ENCODE measurements around the gene C10orf53. TPM values are rescaled to one million over a fixed set of nuclear protein-coding genes. Genes with fewer than 3 reads are reported as not detected.

Gene C10orf53
- polyA plus RNA-seq, 3 donors, result not detected

GRCh38 chr10:49741108-49741995, 61.9 kb downstream of the C10orf53 start:
- Histone ChIP-seq H2AFZ (ENCODE audit: insufficient read depth, low read depth, low read length, poor library complexity, severe bottlenecking) (no peak overlapping the region), H3K9me3 (replicated peaks in 1 of 2; ENCODE audit: control insufficient read depth in 1 of 2, insufficient read depth in 1 of 2, low read length in 2 of 2) (no peaks in the 10 kb centered on the region), H3K9ac (ENCODE audit: insufficient read depth, low read length, poor library complexity, severe bottlenecking) (no peak overlapping the region), H3K4me2 (replicated peaks; ENCODE audit: extremely low read depth, low read length, poor library complexity, severe bottlenecking) (no peak overlapping the region), H3K27me3 (ENCODE audit: control insufficient read depth in 2 of 2, insufficient read depth in 2 of 2, low read length in 2 of 2) (no peaks in the 10 kb centered on the region), H3K27ac (ENCODE audit: low read depth in 1 of 2, low read length in 2 of 2) (no peak overlapping the region), H3K4me3 (replicated peaks in 1 of 3; ENCODE audit: low read depth in 2 of 3, low read length in 3 of 3) (no peak overlapping the region), H3K36me3 (replicated peaks in 1 of 2; ENCODE audit: control insufficient read depth in 1 of 2, insufficient read depth in 2 of 2, low read length in 2 of 2) (no peaks in the 10 kb centered on the region), H3K4me1 (ENCODE audit: control insufficient read depth in 1 of 2, insufficient read depth in 2 of 2, low read length in 2 of 2) (no peaks in the 10 kb centered on the region), H3K79me2 (ENCODE audit: insufficient read depth, low read length) (no peaks in the 10 kb centered on the region), H4K20me1 (ENCODE audit: insufficient read depth, low read length) (no peaks in the 10 kb centered on the region)
- Mint-ChIP-seq H3K4me3 (no peak overlapping the region), H3K36me3 (no peaks in the 10 kb centered on the region), H3K4me1 (no peaks in the 10 kb centered on the region), H3K27me3 (ENCODE audit: low read depth in 3 of 3) (peaks cover 0 to 2% (median 1%) of the 10 kb centered on the region in 3 donors), H3K27ac (peak overlapping the region in 1 of 7 donors; percentile 30), H3K9me3 (peaks cover 0 to 3% (median 0%) of the 10 kb centered on the region in 7 donors)
- DNase-seq, result no peak
- intact Hi-C loops (cut with micrococcal nuclease), result no loop called here
- TF ChIP-seq CTCF (IDR thresholded peaks at IDR 0.05), result no peak
- 74% methylated on average over 4 of the region's 7 CpGs for WGBS (ENCODE audit: insufficient coverage)

- Histone ChIP-seq H3K4me3 (replicated peaks in 1 of 3; ENCODE audit: low read depth in 2 of 3, low read length in 3 of 3) (no peak overlapping the region), H4K20me1 (ENCODE audit: insufficient read depth, low read length) (no peaks in the 10 kb centered on the region), H3K27me3 (ENCODE audit: control insufficient read depth in 2 of 2, insufficient read depth in 2 of 2, low read length in 2 of 2) (no peaks in the 10 kb centered on the region), H3K79me2 (ENCODE audit: insufficient read depth, low read length) (no peaks in the 10 kb centered on the region), H2AFZ (ENCODE audit: insufficient read depth, low read depth, low read length, poor library complexity, severe bottlenecking) (no peak overlapping the region), H3K36me3 (replicated peaks in 1 of 2; ENCODE audit: control insufficient read depth in 1 of 2, insufficient read depth in 2 of 2, low read length in 2 of 2) (no peaks in the 10 kb centered on the region), H3K4me2 (replicated peaks; ENCODE audit: extremely low read depth, low read length, poor library complexity, severe bottlenecking) (no peak overlapping the region), H3K9ac (ENCODE audit: insufficient read depth, low read length, poor library complexity, severe bottlenecking) (no peak overlapping the region), H3K27ac (ENCODE audit: low read depth in 1 of 2, low read length in 2 of 2) (no peak overlapping the region), H3K9me3 (replicated peaks in 1 of 2; ENCODE audit: control insufficient read depth in 1 of 2, insufficient read depth in 1 of 2, low read length in 2 of 2) (no peaks in the 10 kb centered on the region), H3K4me1 (ENCODE audit: control insufficient read depth in 1 of 2, insufficient read depth in 2 of 2, low read length in 2 of 2) (no peaks in the 10 kb centered on the region)
- no peak for DNase-seq
- Mint-ChIP-seq H3K9me3 (peaks cover 0 to 3% (median 0%) of the 10 kb centered on the region in 7 donors), H3K4me1 (no peaks in the 10 kb centered on the region), H3K27ac (no peak overlapping the region), H3K4me3 (no peak overlapping the region), H3K36me3 (no peaks in the 10 kb centered on the region), H3K27me3 (ENCODE audit: low read depth in 3 of 3) (peaks cover 0 to 3% (median 2%) of the 10 kb centered on the region in 3 donors)
- no peak for TF ChIP-seq CTCF (IDR thresholded peaks at IDR 0.05)
- WGBS (ENCODE audit: insufficient coverage), result 90% methylated on average over 19 of the region's 23 CpGs
- intact Hi-C loops (cut with micrococcal nuclease), result no loop called here
Measured at GRCh38 chr10:49742683-49743463, 63.4 kb downstream of the C10orf53 start.
